Transverse colon (tissue), 4 donors: ENCODE data around the gene TBX21.

Experiments
- CTCF ChIP-seq, 5 experiments: fragments of 200-600 bp in 3 of 5; fragments of 450-650 bp in 2 of 5; sonication (generic) in 3 of 5; IDR thresholded peaks; 1 replicate in 2 of 5; 2 replicates in 3 of 5; pipeline ENCODE4 v1.5.1; 2016 to 2017; ENCODE audit warnings: antibody characterized with exemption in 5 of 5, inconsistent platforms in 3 of 5, mild to moderate bottlenecking in 2 of 5, moderate library complexity in 1 of 5
- EP300 ChIP-seq: sonication (generic); formaldehyde crosslinking; IDR thresholded peaks from one replicate; pipeline ENCODE4 v1.6.1; 2017; ENCODE audit warnings: antibody characterized with exemption, low read depth
- POLR2A ChIP-seq: fragments of 450-650 bp; IDR thresholded peaks from one replicate; pipeline ENCODE4 v1.6.1; 2016; ENCODE audit warnings: antibody characterized with exemption, mild to moderate bottlenecking, moderate library complexity
- POLR2AphosphoS5 ChIP-seq, 3 donors: sonication (generic); formaldehyde crosslinking; IDR thresholded peaks; one replicate each; pipeline ENCODE4 v1.6.1; 2016; ENCODE audit warnings: antibody characterized with exemption in 3 of 3

- TF ChIP-seq CTCF (IDR thresholded peaks at IDR 0.05) (no peak), POLR2A (no peak), POLR2AphosphoS5 (IDR thresholded peaks at IDR 0.05) (no peak), EP300 (no peak)
Measured at GRCh38 chr17:47714773-47715396, 18.2 kb upstream of the TBX21 start.
